ENCODE data around the gene C4orf36. TPM values are rescaled to one million over a fixed set of nuclear protein-coding genes. Genes with fewer than 3 reads are reported as not detected.

Gene C4orf36
- total RNA-seq, 2 experiments from 2014 or later = not detected

DNA sequence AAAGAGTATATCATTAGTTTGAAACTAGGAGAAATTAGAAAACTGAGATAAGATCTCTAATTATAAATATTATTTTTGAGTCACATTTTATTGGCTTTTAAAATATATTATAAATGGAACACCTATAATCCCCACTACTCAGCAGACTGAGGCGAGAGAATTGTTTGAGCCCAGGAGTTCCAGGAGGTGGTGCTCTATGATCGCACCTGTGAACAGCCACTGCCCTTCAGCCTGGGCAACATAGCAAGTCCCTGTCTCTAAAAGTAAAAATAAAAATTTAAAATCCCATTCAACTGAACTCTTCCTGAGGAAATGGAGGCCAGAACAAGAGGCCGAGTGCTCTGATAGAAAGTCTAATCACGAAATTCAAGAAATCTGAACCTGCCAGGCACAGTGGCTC lies 6.3 kb upstream of the C4orf36 start:
- Mint-ChIP-seq H3K4me3 (no peak overlapping the region), H3K4me1 (ENCODE audit: low read depth) (no peaks in the 10 kb centered on the region)

DNA sequence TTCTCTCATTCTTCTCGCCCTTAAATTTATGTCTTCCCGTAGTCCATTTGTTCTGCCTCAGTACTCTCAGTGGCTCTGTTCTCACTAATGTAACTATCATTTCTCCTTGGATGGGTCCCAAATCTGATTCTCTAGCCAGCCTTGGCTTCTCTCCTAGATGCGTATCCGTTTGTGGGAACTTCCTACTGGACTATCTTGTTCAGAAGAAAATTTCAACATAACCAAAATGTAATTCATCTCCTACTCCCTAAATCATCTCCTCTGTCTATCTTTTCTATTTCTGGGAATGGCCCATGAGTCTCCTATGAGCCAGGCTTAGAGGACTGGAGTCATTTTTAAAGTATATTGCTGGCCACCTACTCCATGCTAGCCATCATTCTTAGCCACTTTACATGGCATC lies 4.4 kb upstream of the C4orf36 start:
- Mint-ChIP-seq H3K27me3 (peaks cover 10% of the 10 kb centered on the region), H3K27ac (no peak overlapping the region), H3K9me3 (no peaks in the 10 kb centered on the region), H3K36me3 (ENCODE audit: low read depth) (no peaks in the 10 kb centered on the region), H3K4me1 (ENCODE audit: low read depth) (peaks cover 2% of the 10 kb centered on the region), H3K4me3 (no peak overlapping the region)
- TF ChIP-seq, protein P1, sequence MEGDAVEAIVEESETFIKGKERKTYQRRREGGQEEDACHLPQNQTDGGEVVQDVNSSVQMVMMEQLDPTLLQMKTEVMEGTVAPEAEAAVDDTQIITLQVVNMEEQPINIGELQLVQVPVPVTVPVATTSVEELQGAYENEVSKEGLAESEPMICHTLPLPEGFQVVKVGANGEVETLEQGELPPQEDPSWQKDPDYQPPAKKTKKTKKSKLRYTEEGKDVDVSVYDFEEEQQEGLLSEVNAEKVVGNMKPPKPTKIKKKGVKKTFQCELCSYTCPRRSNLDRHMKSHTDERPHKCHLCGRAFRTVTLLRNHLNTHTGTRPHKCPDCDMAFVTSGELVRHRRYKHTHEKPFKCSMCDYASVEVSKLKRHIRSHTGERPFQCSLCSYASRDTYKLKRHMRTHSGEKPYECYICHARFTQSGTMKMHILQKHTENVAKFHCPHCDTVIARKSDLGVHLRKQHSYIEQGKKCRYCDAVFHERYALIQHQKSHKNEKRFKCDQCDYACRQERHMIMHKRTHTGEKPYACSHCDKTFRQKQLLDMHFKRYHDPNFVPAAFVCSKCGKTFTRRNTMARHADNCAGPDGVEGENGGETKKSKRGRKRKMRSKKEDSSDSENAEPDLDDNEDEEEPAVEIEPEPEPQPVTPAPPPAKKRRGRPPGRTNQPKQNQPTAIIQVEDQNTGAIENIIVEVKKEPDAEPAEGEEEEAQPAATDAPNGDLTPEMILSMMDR (IDR thresholded peaks at IDR 0.05) = no peak
- Histone ChIP-seq H3K27ac (ENCODE audit: low read depth in 1 of 2, low read length in 2 of 2) (no peak overlapping the region), H3K4me3 (ENCODE audit: low read length) (no peak overlapping the region), H3K9me3 (ENCODE audit: control insufficient read depth in 1 of 2, insufficient read depth in 1 of 2, low read length in 2 of 2) (no peaks in the 10 kb centered on the region), H3K36me3 (ENCODE audit: insufficient read depth, low read length) (no peaks in the 10 kb centered on the region), H3K4me1 (ENCODE audit: insufficient read depth, low read length) (peaks cover 9% of the 10 kb centered on the region), H3K27me3 (ENCODE audit: control insufficient read depth in 1 of 2, insufficient read depth in 2 of 2, low read length in 2 of 2) (peaks cover 0 to 2% of the 10 kb centered on the region in 2 experiments)
- ChIA-PET POLR2A (no interaction called here), CTCF (no interaction called here)
- intact Hi-C loops (cut with DNase I, micrococcal nuclease) = loop anchor here in 1 of 2 experiments (10.0 kb wide), 1 partner anchor 1812 kb away; no protein-coding TSS in a partner anchor
- no peak for DNase-seq
- no peak for ATAC-seq (ENCODE audit: poor library complexity)

More for the DNA sequence above, 6.3 kb upstream of the C4orf36 start:
- Histone ChIP-seq H3K9me3 (ENCODE audit: control insufficient read depth in 1 of 2, insufficient read depth in 1 of 2, low read length in 2 of 2) (no peaks in the 10 kb centered on the region), H3K27ac (ENCODE audit: low read depth in 1 of 2, low read length in 2 of 2) (no peak overlapping the region), H3K36me3 (ENCODE audit: insufficient read depth, low read length) (no peaks in the 10 kb centered on the region), H3K4me1 (ENCODE audit: insufficient read depth, low read length) (no peaks in the 10 kb centered on the region), H3K27me3 (ENCODE audit: control insufficient read depth in 1 of 2, insufficient read depth in 2 of 2, low read length in 2 of 2) (no peaks in the 10 kb centered on the region), H3K4me3 (ENCODE audit: low read length) (no peak overlapping the region)
- ATAC-seq (ENCODE audit: poor library complexity) = no peak
- peaks cover 7% of the 10 kb centered on the region for H3K27me3 Mint-ChIP-seq
- no peak for DNase-seq
- no peak overlapping the region for H3K27ac Mint-ChIP-seq
- intact Hi-C loops (cut with DNase I, micrococcal nuclease) = loop anchor here in 1 of 2 experiments (10.0 kb wide), 1 partner anchor 1814 kb away; no protein-coding TSS in a partner anchor
- TF ChIP-seq, protein P1 (IDR thresholded peaks at IDR 0.05) = no peak
- CTCF ChIA-PET = interaction anchor here (0.6 kb wide), 1 partner anchor 93 kb away, joined by 5 read pairs; no protein-coding TSS in a partner anchor
- H3K9me3 Mint-ChIP-seq = no peaks in the 10 kb centered on the region
- POLR2A ChIA-PET = no interaction called here
- H3K36me3 Mint-ChIP-seq (ENCODE audit: low read depth) = no peaks in the 10 kb centered on the region

DNA sequence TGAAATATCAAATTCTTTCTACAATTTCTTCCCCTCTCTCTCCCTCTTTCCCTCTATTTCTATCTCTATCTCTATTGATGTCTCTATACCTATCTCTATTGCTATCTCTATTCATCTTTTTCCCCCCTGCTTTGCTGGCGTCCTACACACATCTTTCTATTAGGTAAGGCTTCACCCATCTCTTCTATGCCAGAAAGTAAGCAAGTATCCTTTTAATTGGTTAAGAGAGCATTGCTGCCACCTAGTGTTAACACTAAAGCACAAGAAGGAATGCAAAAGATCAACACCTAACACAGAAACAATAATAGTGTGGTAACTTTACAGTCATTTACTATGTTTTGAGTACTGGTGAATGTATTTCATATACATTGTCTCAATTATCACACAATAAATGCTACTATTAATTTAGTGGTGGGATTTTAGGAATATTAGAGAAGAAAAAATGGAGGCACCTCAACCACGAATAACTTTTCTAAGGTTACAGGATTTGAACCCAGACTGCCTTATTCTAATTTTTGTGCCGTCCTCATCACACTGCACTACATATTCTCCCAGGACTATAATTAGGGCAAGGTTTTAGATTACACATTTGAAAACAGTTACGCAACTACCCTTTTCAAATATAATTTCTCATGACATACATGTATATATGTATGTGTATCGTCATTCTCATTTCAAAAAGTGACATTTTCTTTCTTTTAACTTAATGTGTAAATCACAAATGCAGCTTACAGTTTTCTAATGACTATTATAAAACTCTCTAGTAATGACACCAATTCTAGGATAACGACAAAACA lies 3.7 kb upstream of the C4orf36 start:
- H3K4me3 ChIP-seq (ENCODE audit: low read length) = no peak overlapping the region
- no peak overlapping the region for H3K27ac ChIP-seq (ENCODE audit: low read depth in 1 of 2, low read length in 2 of 2)
- peaks cover 2 to 9% of the 10 kb centered on the region in 2 experiments for H3K27me3 ChIP-seq (ENCODE audit: control insufficient read depth in 1 of 2, insufficient read depth in 2 of 2, low read length in 2 of 2)
- ChIA-PET POLR2A (no interaction called here), CTCF (interaction anchor here (1.4 kb wide), 1 partner anchor 400 kb away, joined by 5 read pairs; no protein-coding TSS in a partner anchor)
- H3K9me3 ChIP-seq (ENCODE audit: control insufficient read depth in 1 of 2, insufficient read depth in 1 of 2, low read length in 2 of 2) = no peaks in the 10 kb centered on the region
- intact Hi-C loops (cut with DNase I, micrococcal nuclease) = loop anchor here (1.0 to 10.0 kb wide), 2 partner anchors 398 to 1811 kb away; no protein-coding TSS in a partner anchor
- H3K27ac Mint-ChIP-seq = no peak overlapping the region
- H3K36me3 ChIP-seq (ENCODE audit: insufficient read depth, low read length) = no peaks in the 10 kb centered on the region
- peak; percentile 54 for ATAC-seq (ENCODE audit: poor library complexity)
- peaks cover 9% of the 10 kb centered on the region for H3K4me1 ChIP-seq (ENCODE audit: insufficient read depth, low read length)
- no peaks in the 10 kb centered on the region for H3K36me3 Mint-ChIP-seq (ENCODE audit: low read depth)
- TF ChIP-seq, protein P1 (IDR thresholded peaks at IDR 0.05) = peak; percentile 87
- peak in 4 of 14 experiments; percentile 8 to 70 (median 67) for DNase-seq
- H3K4me3 Mint-ChIP-seq = no peak overlapping the region
- H3K9me3 Mint-ChIP-seq = no peaks in the 10 kb centered on the region
- peaks cover 3% of the 10 kb centered on the region for H3K4me1 Mint-ChIP-seq (ENCODE audit: low read depth)
- H3K27me3 Mint-ChIP-seq = peaks cover 17% of the 10 kb centered on the region
